GM19240 (cell line): ENCODE data around the gene KRTAP4-4.
"Not testable (repeated sequence)": the region's sequence is repeated elsewhere in the genome, so short reads cannot be mapped to it uniquely, and the experiment has no call there.

Source experiments
- DNase-seq: peaks from one replicate; pipeline ENCODE4 v3.0.0; 2011; ENCODE audit warnings: low spot score; ENCODE audit not compliant: insufficient read length

The KRTAP4-4 gene

GRCh38 chr17:41160648-41161047 is at the start of gene KRTAP4-4:
Gene KRTAP4-4, minus strand, starts transcription at chr17:41160748. Its CDS starts 57 bp downstream, at chr17:41160691.
- DNase-seq: no peak

GRCh38 chr17:41199421-41200078 is 39.0 kb upstream of the KRTAP4-4 start:
- no peak for DNase-seq

GRCh38 chr17:41196068-41196467 is 35.5 kb upstream of the KRTAP4-4 start:
- DNase-seq: no peak

GRCh38 chr17:41190328-41190727 is 29.8 kb upstream of the KRTAP4-4 start:
- no peak for DNase-seq

- not testable (repeated sequence) for DNase-seq
These were observed 29.3 kb upstream of the KRTAP4-4 start, which contains the start of gene KRTAP9-1 for GRCh38 chr17:41189837-41190318. Gene KRTAP9-1, plus strand, starts transcription at chr17:41189887. Its CDS starts 0 bp downstream, at chr17:41189887.

- no peak for DNase-seq
These were observed 26.3 kb upstream of the KRTAP4-4 start for GRCh38 chr17:41186872-41187271.

- DNase-seq: no peak
These were observed 24.5 kb upstream of the KRTAP4-4 start for GRCh38 chr17:41185001-41185400.

- DNase-seq: no peak
These were observed 24.0 kb upstream of the KRTAP4-4 start, which contains the start of gene KRTAP4-1 for GRCh38 chr17:41184480-41184961. Gene KRTAP4-1, minus strand, starts transcription at chr17:41184911. Its CDS starts 57 bp downstream, at chr17:41184854.

- DNase-seq: no peak
These were observed 18.5 kb upstream of the KRTAP4-4 start for GRCh38 chr17:41178843-41179616.

- no peak for DNase-seq
These were observed 17.8 kb upstream of the KRTAP4-4 start for GRCh38 chr17:41178341-41178740.

GRCh38 chr17:41177727-41178271 is 17.3 kb upstream of the KRTAP4-4 start, which contains the start of gene KRTAP4-2:
Gene KRTAP4-2, minus strand, starts transcription at chr17:41178221. Its CDS starts 57 bp downstream, at chr17:41178164.
- DNase-seq: no peak

- no peak for DNase-seq
These were observed 16.3 kb upstream of the KRTAP4-4 start for GRCh38 chr17:41176744-41177387.

GRCh38 chr17:41171886-41172285 is 11.3 kb upstream of the KRTAP4-4 start:
- DNase-seq: no peak

- no peak for DNase-seq
These were observed 7.6 kb upstream of the KRTAP4-4 start, which contains the start of gene KRTAP4-3 for GRCh38 chr17:41168121-41168520. Gene KRTAP4-3, minus strand, starts transcription at chr17:41168221. Its CDS starts 49 bp downstream, at chr17:41168172.

- no peak for DNase-seq
These were observed 7.0 kb upstream of the KRTAP4-4 start for GRCh38 chr17:41167561-41167960.

- DNase-seq: no peak
These were observed 3.3 kb upstream of the KRTAP4-4 start for GRCh38 chr17:41163828-41164227.

- DNase-seq: not testable (repeated sequence)
These were observed 358 bp downstream of the KRTAP4-4 start for GRCh38 chr17:41160190-41160589.

- DNase-seq: no peak
These were observed 6.7 kb downstream of the KRTAP4-4 start for GRCh38 chr17:41153856-41154255.

GRCh38 chr17:41151525-41151924 is 9.0 kb downstream of the KRTAP4-4 start:
- no peak for DNase-seq

GRCh38 chr17:41150026-41150425 is 10.5 kb downstream of the KRTAP4-4 start:
- DNase-seq: no peak

- no peak for DNase-seq
These were observed 10.9 kb downstream of the KRTAP4-4 start, which contains the start of gene KRTAP4-5 for GRCh38 chr17:41149652-41149985. Gene KRTAP4-5, minus strand, starts transcription at chr17:41149825. Its CDS starts 58 bp downstream, at chr17:41149767.
